GM08714 (cell line): ENCODE measurements around the gene MRAP2.
"Not testable (repeated sequence)": the region's sequence is repeated elsewhere in the genome, so short reads cannot be mapped to it uniquely, and the experiment has no call there.

Experiments used
- H3K4me3 ChIP-seq: fragments of 200-500 bp; sonication (Bioruptor generic); 2 replicates; pipeline ENCODE4 v1.5.1; 2014; ENCODE audit warnings: mild to moderate bottlenecking, low read length, inconsistent platforms
- ZNF274 ChIP-seq: IDR thresholded peaks from 2 replicates; pipeline ENCODE4 v1.6.1; 2012; ENCODE audit warnings: mild to moderate bottlenecking, low read depth, low read length

The MRAP2 gene

GRCh38 chr6:84078335-84078734, 44.8 kb downstream of the MRAP2 start:
- no peak for TF ChIP-seq ZNF274
- H3K4me3 ChIP-seq: no peak overlapping the region

GRCh38 chr6:84081222-84081621, 47.6 kb downstream of the MRAP2 start:
- no peak for TF ChIP-seq ZNF274
- H3K4me3 ChIP-seq: no peak overlapping the region

GRCh38 chr6:84082689-84083265, 49.2 kb downstream of the MRAP2 start:
- H3K4me3 ChIP-seq: no peak overlapping the region
- no peak for TF ChIP-seq ZNF274

GRCh38 chr6:84084705-84085104, 51.1 kb downstream of the MRAP2 start:
- not testable (repeated sequence) for H3K4me3 ChIP-seq

GRCh38 chr6:84086056-84086455, 52.5 kb downstream of the MRAP2 start:
- no peak overlapping the region for H3K4me3 ChIP-seq
- TF ChIP-seq ZNF274: no peak

- no peak overlapping the region for H3K4me3 ChIP-seq
- no peak for TF ChIP-seq ZNF274
Measured at GRCh38 chr6:84086545-84087429, 53.2 kb downstream of the MRAP2 start.

- TF ChIP-seq ZNF274: no peak
- H3K4me3 ChIP-seq: no peak overlapping the region
Measured at GRCh38 chr6:84089081-84089480, 55.5 kb downstream of the MRAP2 start.

GRCh38 chr6:84089552-84089951, 56.0 kb downstream of the MRAP2 start:
- no peak for TF ChIP-seq ZNF274
- no peak overlapping the region for H3K4me3 ChIP-seq

- H3K4me3 ChIP-seq: no peak overlapping the region
- TF ChIP-seq ZNF274: no peak
Measured at GRCh38 chr6:84093441-84094435, 60.2 kb downstream of the MRAP2 start.

GRCh38 chr6:84095156-84095555, 61.6 kb downstream of the MRAP2 start:
- TF ChIP-seq ZNF274: no peak
- H3K4me3 ChIP-seq: no peak overlapping the region

GRCh38 chr6:84103029-84103428, 69.5 kb downstream of the MRAP2 start:
- TF ChIP-seq ZNF274: no peak
- no peak overlapping the region for H3K4me3 ChIP-seq

GRCh38 chr6:84105215-84105924, 71.8 kb downstream of the MRAP2 start:
- H3K4me3 ChIP-seq: not testable (repeated sequence)

GRCh38 chr6:84107495-84107894, 73.9 kb downstream of the MRAP2 start:
- no peak overlapping the region for H3K4me3 ChIP-seq
- TF ChIP-seq ZNF274: no peak

GRCh38 chr6:84111351-84111750, 77.8 kb downstream of the MRAP2 start:
- H3K4me3 ChIP-seq: not testable (repeated sequence)

GRCh38 chr6:84114933-84115594, 81.5 kb downstream of the MRAP2 start:
- not testable (repeated sequence) for H3K4me3 ChIP-seq
